Measurements from ENCODE around the gene CFAP410.

Gene CFAP410

DNA sequence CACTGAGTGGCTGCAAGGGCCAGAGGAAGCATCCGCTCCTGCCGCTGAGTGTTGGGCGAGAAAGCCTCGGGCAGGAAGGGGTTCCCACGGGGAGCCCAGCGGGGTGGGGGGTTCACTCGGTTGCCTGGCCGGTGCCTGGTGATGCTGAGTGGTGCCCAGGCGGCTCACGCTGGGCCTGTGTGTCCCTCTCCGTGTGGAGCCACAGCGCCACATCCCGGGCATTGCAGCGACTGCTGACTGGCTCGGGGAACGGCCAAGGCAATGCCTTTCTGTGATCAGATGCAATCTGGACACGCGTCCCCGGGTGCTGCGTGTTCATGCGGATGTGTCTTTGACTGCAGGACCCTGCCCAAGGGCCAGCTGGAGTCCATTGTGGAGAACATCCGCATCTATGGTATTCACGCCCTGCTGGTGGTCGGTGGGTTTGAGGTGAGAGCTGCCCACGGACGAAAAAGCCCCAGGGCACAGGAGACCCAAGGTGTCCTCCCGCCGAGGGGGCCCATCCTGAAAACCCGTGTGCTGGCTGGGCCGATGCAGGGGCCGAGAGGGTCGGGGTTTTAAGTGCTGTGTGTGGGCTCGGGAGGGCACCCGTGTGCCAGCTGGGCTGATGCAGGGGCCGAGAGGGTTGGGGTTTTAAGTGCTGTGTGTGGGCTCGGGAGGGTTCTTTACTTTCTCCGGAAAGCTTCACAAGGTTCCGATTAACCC, 16.4 kb downstream of the CFAP410 start:
- intact Hi-C loops (cut with DNase I): no loop called here
- DNase-seq: no peak

DNA sequence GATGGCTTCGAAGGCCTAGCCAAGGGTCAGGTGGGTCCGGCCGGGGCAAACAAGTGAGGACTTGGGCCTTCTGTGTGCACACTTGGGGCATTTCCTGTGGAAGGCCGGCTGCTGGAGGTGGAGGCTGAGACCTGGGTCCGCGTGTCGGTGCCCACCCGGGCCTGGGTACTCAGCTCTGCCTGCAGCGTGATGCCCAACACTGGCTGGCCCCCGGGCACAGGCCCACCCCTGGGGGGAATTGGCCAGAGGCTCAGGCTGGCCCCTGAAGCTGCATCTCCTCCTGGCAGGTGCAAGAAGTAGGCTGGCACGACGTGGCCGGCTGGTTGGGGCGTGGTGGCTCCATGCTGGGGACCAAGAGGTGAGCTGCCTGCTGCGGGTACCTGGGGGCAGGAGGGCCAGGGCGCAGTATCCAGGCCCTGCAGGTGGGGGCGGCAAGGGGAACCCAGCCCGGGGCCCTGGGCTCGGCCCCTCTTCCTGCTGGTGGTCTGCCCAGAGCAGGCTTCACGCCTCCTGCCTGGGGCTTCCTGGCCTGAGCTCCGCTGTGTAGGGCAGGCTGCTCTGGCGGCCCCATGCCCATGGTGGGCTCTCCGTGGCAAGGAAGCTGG, 17.2 kb downstream of the CFAP410 start:
- no peak for DNase-seq
- intact Hi-C loops (cut with DNase I): loop anchor here (2.0 kb wide), 1 partner anchor 47 kb away; no protein-coding TSS in a partner anchor

DNA sequence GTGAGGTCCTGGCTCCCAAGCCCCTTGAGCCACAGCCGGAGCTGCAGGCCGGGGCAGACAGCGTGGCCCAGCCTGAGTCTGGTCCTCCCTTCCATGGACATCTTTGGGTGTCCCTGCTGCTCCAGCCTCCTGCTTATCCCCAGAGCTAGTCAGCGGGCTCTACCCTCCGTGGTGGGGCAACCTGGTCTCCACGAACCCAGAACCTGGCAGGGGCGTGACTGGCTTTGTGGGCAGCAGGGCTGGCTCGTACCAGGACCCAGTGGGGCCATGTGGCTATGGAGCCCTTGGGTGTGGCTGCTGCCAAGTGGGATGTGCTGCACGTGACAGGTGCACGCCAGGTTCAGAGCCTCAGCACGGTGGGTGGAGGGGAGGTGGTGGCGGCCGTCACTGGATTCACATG, 18.3 kb downstream of the CFAP410 start:
- intact Hi-C loops (cut with DNase I): loop anchor here (2.0 kb wide), 1 partner anchor 46 kb away; no protein-coding TSS in a partner anchor
- no peak for DNase-seq

DNA sequence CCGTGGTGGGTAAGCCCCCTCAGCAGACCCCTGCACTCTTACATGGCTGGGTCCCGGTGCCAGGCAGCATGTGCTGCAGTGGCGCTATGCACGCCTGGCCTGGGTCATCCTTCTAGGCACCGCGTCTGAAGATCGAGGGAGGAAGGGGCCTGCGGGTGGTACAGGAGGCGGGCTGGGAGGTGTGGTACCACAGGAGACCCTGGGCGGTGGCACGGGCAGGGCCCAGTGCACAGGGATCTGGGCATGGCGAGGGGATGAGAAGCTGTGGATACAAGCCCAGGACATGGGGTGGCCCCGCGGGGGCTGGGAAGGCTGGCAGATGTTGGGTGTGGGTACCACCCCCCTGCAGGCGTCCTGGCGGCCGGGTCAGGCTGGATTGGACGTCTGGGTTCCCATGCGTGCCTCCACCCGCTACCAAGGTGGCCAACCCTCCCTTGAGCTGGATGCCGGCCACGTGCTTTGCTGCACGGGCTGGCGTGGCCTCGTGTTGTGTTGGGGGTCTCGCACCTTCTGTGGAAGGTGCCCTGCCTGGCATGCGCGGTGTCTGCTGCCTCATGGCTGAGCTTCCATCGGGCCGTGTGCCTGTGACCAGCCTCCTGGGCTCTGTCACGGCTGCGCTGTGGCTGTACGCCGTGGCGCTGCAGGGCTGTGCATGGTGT, 19.7 kb downstream of the CFAP410 start:
- intact Hi-C loops (cut with DNase I): loop anchor here (2.0 kb wide), 1 partner anchor 45 kb away; no protein-coding TSS in a partner anchor

DNA sequence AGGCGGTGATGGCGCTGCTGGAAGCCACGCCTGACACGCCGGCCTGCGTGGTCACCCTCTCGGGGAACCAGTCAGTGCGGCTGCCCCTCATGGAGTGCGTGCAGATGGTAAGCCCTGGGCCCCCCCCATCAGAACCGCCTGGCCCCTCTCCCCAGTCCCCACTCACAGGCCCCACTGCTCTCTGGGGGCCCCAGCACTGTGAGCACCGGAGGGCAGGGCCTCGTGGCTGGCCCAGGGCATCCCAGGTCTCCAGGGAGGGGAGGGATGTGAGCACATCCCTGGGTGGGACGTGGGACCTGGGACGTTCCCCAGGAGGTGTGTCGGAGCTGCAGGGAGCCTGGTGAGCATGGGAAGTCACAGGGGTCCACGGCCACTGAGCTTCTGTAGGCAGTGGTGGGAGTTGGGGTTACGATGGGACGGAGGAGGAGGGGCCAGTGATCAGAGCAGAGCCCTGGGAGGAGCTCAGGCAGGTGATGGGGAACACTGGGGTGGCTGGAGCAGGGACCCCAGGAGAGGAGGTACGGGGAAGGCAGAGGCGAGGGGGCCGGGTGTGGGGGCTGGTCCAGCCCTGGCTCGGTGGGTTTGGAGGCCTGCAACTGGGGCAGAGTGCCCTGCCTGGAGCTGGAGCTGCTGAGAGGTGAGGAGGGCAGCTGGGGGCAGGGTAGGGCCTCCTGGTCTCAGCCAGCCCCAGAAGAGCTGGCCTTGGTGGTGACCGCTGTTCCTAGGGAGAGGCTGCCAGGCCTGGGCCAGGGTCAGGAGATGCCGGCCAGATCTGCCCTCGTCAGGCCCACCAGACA, 20.5 kb downstream of the CFAP410 start:
- DNase-seq: no peak

More for the DNA sequence above, 19.7 kb downstream of the CFAP410 start:
- DNase-seq: no peak

DNA sequence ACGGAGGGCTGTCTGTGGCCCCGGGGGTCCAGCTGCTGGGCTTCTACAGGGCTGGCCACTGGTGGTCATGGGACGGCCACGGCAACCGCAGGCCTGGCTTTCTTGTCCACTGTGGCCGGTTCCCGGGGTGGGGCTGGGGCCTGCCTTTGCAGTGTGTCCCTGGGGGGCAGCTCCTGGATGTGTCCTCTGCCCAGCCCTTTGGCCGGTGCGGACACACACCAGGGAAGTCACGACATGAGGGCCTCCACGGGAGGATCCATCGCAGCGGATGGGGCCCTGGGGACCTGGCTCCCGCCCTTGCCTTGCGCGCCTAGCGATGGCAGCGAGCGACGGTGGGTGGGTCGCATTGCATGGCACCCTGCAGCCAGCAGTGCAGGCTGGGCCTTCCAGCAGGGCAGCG, 21.3 kb downstream of the CFAP410 start:
- intact Hi-C loops (cut with DNase I): no loop called here
- DNase-seq: no peak

More for the DNA sequence above, 20.5 kb downstream of the CFAP410 start:
- intact Hi-C loops (cut with DNase I): no loop called here

DNA sequence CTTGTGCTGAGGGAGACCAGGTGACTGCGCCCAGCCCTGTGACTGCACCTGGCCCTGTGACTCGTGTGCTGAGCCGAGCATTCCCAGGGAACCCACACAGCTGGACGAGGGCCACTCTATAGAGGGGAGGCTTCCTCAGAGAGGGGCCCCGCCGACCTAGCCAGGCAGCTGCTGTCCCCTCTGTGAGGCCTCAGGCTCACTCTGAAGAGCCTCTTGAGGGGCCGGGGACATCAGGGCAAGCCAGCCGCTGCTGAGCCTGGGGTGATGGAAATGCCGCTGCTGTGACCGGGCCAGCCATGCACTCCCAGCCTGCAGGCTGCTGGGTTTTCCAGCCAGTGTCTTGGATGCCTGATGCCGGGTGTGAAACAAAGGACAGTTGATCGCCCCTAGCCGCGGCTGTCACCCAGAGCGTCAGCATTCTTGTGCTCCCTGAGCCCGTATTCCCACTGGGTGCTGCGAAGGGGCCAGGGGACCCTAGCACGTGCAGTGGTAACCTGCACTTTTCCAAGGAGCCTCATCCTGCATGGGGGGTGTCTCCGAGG, 21.9 kb downstream of the CFAP410 start:
- intact Hi-C loops (cut with DNase I): no loop called here
- peak in 3 of 10 donors; percentile 52 to 94 (median 68) for DNase-seq

DNA sequence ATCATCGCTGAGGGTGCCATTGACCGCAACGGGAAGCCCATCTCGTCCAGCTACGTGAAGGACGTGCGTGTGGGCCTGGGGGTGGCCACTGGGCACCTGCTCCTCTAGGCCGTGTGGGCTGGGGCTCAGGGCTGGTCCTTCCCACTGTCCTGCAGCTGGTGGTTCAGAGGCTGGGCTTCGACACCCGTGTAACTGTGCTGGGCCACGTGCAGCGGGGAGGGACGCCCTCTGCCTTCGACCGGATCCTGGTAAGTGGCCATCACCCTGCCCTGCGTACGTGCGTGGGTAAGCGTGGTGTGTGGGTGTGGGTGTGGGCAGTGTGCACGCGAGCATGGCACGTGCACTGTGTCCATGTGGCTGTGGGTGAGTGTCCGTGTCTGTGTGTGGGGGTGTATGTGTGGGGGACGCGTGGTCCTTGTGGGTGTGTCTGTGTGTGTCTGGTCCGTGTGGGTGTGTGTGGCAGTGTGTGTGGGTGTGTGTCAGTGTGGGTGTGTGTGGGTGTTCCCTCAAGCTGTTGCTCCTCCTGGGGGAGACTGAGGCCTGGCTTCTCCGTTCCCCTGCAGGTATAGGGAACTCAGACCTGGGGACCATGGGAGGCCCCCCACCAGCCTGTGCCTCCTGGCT, 22.8 kb downstream of the CFAP410 start:
- DNase-seq: no peak
- intact Hi-C loops (cut with DNase I): no loop called here

DNA sequence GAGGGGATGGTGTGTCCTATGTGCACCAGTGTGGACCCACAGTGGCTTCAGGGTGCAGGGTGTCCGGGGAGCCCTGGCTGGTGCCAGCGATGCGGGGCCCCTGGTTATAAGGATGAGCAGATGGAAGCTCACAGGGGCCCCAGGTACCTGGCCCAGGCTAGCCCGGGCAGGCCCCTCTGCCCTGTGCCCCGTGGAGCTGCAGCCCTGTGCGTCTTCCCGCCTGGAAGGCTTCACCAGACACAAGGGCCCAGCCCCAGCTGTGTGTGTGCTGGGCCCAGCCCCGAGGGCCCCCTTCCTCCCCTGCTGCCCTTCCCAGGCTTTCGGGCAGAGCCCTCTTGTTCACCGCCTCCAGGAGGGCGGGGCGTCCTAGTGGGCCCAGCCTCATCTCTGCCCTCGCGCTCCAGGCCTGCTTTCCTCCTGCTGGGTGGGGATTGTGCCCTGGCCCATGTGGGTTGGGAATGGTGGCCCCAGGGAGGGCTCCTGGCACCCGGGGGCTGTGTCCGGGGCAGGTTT, 23.4 kb downstream of the CFAP410 start:
- DNase-seq: no peak
- intact Hi-C loops (cut with DNase I): no loop called here

DNA sequence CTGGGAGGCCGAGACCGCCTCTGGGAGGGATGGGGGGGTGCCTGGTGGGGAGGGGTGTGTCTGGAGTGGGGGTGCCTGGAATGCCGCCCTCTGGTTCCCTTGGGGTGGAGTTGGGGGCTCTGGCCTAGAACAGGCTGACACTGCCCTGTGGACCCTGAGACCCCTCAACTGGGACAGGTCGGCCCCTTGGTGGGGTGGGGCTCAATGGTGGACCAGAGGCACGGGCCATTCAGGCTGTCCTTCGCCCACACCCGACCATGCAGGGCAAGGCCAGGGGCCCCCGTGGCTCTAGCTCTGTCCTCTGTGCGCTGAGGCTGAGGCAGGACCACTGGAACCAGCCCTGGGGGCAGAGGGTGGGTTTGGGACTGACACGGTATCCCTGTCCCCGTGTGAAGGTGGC, 24.6 kb downstream of the CFAP410 start:
- intact Hi-C loops (cut with DNase I): no loop called here
- DNase-seq: no peak

DNA sequence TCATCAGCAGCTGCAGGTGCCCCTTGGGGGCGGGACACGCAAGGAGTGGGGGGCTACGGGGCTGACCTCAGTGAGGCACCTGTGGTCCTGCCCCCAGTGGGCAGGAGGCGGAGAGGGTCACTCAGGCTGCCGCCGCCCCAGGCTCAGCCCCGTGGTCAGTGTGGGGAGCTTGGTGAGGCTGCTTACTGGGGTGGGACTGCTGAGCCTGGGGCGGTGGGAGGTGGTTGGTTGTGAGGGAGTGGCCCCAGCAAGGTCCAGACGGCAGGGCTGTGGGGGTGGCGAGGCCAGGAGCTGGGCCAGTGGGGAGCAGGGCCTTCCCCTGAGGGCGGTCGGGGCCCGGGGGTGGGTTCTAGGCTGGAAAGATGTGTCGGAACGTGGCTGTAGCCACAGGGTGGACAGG, 25.1 kb downstream of the CFAP410 start:
- intact Hi-C loops (cut with DNase I): no loop called here
- no peak for DNase-seq

DNA sequence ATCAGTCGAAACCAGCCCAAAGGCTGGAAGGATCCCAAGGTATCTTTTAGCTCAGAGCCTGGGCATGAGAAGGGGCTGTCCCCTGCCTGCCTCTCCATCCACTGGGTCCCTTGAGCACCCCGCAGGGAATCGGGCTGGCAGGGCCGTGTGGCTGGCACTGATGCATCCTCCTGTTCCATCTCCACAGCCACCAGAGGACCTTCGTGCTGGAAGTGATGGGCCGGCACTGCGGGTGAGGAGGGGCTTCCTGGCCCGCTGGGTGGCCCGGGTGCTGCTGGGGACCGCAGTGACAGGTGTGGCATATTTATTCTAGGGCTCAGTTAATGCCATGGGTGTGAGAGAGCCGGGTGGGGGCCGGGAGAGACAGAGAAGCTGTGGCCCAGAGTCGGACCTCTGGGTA, 25.7 kb downstream of the CFAP410 start:
- no peak for DNase-seq
- intact Hi-C loops (cut with DNase I): no loop called here

DNA sequence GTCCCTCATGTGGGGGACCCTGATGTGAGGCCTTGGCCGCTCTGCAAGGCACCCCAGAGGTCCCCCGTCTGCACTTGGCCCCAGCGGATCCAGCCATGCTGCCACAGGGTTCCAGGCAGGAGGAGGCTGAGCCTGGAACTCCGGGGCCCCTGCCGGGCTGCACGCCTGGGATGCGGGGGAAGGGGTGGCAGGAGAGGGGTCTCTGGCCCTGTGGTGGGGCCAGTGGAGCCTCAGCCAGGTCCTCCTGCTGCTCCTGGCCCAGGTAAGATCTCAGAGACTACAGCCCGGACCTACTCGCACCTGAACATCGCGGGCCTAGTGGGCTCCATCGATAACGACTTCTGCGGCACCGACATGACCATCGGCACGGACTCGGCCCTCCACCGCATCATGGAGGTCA, 26.5 kb downstream of the CFAP410 start:
- intact Hi-C loops (cut with DNase I): no loop called here
- DNase-seq: no peak

DNA sequence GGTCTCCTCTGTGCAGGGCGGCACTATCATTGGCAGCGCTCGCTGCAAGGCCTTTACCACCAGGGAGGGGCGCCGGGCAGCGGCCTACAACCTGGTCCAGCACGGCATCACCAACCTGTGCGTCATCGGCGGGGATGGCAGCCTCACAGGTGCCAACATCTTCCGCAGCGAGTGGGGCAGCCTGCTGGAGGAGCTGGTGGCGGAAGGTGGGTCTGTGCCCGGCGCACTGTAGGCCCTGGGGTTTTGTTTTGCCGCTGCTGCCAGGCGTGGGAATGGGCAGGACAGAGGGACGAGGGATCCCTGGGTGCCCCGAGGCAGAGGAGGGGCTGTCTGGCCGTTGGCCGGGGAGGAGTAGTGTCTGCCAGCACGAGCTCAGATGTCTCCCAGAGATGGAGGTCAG, 27.1 kb downstream of the CFAP410 start:
- intact Hi-C loops (cut with DNase I): no loop called here
- no peak for DNase-seq

DNA sequence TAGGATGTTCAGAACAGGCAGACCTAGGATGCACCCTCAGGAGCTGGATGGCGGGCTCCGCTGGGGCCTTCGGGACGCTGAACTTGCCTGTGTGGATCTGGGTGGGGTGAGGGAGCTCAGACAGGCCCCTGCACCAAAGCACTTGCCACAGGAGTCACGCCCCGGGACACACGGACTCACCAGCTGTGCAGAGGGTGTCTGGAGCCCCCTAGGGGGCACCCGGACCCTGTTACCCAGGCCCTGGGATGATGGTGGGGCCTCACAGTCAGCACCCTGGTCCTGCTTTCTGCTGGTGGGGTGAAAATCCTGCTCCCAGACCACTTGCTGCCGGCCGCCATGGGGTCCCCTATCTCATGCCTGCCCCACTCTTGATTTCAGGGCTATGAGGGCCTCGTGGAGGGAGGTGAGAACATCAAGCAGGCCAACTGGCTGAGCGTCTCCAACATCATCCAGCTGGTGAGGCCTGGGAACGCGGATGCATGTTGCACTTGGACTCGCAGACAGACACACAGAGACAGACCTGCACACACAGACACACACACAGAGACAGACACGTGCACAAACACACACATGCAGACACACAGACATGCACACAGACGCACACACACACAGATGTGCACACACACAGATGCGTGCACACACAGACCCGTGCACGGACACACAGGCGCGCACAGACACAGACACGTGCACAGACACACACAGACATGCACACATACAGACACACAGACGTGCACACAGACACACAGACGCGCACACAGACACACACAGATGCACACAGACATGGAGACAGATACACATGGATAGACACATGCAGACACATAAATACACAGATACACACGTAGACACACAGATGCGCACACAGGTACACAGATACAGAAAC, 28.3 kb downstream of the CFAP410 start:
- intact Hi-C loops (cut with DNase I): no loop called here
- no peak for DNase-seq

DNA sequence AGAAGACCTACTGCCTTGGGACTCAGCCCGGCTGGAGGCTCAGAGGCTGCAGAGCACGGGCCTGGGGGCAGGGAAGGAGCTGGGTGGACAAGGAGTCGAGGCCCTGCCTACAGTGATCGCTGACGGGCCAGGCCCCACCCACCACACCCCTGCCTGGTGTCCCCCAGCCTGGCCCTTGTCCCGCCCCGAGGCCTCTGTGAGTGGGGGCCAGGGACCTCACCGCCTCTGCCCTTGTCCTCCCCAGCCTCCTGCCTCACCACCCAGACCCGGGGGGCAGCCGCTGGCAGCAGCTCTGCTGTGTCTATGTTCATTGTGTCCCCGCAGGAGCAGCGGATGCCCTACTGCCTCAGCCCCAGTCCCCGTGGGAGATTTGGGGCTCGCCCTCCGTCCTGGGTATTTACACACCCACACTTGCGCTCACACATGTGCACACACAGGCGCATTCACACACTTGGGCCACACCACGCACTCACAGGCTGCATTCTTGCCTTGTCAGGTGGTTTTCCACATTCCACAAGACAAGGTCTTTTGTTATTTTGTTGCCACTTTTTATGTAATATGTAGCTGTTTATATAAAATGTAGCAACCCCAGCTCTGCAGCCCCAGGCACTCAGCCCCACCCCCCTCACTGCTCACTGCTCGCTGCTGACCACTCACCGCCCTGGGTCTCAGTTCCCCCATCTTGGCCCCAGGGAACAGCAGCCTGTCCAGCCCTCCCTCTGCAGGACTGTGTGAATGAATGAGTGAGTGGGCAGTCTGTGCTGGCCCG, 32.1 kb downstream of the CFAP410 start:
- no peak for DNase-seq
- intact Hi-C loops (cut with DNase I): no loop called here

DNA sequence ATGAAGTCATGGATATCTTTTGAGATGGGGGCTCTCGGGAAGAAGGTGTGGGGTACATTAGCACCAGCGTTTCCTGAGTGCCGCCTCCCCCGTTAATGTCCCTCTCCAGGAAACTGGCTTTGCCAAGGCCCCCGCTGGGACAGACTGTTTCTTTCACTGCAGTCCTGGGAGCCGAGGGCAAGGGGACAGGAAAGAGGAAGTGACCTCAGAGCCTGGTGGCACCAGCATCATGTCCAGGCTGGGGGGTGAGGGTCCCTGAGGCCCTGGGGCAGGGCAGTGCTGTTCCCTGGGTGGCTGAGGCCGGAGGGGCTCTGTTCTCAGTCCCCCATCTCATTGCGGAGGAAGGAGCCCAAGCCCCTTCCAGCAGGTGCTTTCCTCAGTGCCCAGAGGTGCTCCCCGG, 33.5 kb downstream of the CFAP410 start:
- peak in 1 of 10 donors; percentile 55 for DNase-seq

DNA sequence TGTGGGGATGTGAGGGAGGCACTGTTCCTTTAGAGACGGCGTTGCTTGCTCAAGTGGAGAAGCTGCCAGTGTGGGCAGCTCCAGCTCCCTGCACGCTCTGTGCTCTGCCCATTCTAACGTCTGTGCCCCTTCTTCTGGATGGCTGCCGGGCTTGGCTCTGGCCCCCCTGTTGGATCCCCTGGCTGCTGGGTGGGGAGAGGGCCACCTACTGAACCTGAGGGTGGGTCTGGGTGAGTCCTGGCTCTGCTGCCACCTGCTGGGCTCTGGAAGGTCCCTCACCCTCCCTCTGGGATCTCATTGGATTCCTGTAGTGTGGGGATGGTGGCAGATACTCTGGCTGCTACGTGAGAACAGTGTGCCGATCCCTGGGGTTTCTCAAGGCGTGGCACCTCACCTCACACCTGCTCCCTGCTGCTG, 34.3 kb downstream of the CFAP410 start:
- intact Hi-C loops (cut with DNase I): loop anchor here (5.0 kb wide), 1 partner anchor 32 kb away; the partner anchor contains the start of gene CFAP410
- peak; percentile 53 to 96 (median 74) for DNase-seq

More for the DNA sequence above, 33.5 kb downstream of the CFAP410 start:
- intact Hi-C loops (cut with DNase I): no loop called here
